GM23338 (cell line): ENCODE data around the gene CADPS. TPM values are rescaled to one million over a fixed set of nuclear protein-coding genes. Genes with fewer than 3 reads are reported as not detected.

Experiments used
- ATAC-seq: fragments of 200-7000 bp; cut with Tn5 transposase; 3 replicates; pipeline ENCODE4 v1.9.1; 2020
- DNase-seq: peaks from one replicate; pipeline ENCODE4 v3.0.0-alpha.2; 2015; ENCODE audit warnings: low spot score
- H2AFZ ChIP-seq: fragments of 200-600 bp; sonication (generic); 2 replicates; pipeline ENCODE4 v1.8.0; 2016; ENCODE audit warnings: antibody characterized with exemption, mild to moderate bottlenecking, moderate library complexity
- H3F3A ChIP-seq: fragments of 200-600 bp; sonication (generic); replicated peaks from 2 replicates; pipeline ENCODE4 v1.8.0; 2017; ENCODE audit warnings: antibody characterized with exemption, mixed run types, low read depth
- H3K27ac ChIP-seq: fragments of 200-600 bp; sonication (generic); 2 replicates; pipeline ENCODE4 v1.6.1; 2016; ENCODE audit warnings: low read depth
- H3K27me3 ChIP-seq: fragments of 200-600 bp; sonication (generic); 2 replicates; pipeline ENCODE4 v1.8.0; 2016; ENCODE audit warnings: mild to moderate bottlenecking, mixed run types, moderate library complexity; ENCODE audit not compliant: insufficient read depth
- H3K36me3 ChIP-seq: fragments of 200-600 bp; sonication (generic); 2 replicates; pipeline ENCODE4 v1.8.0; 2016; ENCODE audit warnings: mild to moderate bottlenecking; ENCODE audit not compliant: insufficient read depth
- H3K4me1 ChIP-seq: fragments of 200-600 bp; sonication (generic); 2 replicates; pipeline ENCODE4 v1.8.0; 2016; ENCODE audit warnings: mild to moderate bottlenecking, moderate library complexity; ENCODE audit not compliant: insufficient read depth
- H3K4me2 ChIP-seq: fragments of 200-600 bp; sonication (generic); 2 replicates; pipeline ENCODE4 v1.7.1; 2017; ENCODE audit warnings: mixed run types
- H3K4me3 ChIP-seq: fragments of 200-600 bp; sonication (generic); 2 replicates; pipeline ENCODE4 v1.6.1; 2016; ENCODE audit warnings: mixed run types
- H3K79me2 ChIP-seq: fragments of 200-600 bp; sonication (generic); replicated peaks from 2 replicates; pipeline ENCODE4 v1.8.0; 2017; ENCODE audit warnings: mild to moderate bottlenecking; ENCODE audit not compliant: insufficient read depth
- H3K9me2 ChIP-seq: fragments of 200-600 bp; sonication (generic); 2 replicates; pipeline ENCODE4 v1.8.0; 2017; ENCODE audit not compliant: insufficient read depth
- H4K20me1 ChIP-seq: fragments of 200-600 bp; sonication (generic); replicated peaks from 2 replicates; pipeline ENCODE4 v1.8.0; 2017; ENCODE audit warnings: mild to moderate bottlenecking; ENCODE audit not compliant: insufficient read depth
- H3K27ac Mint-ChIP-seq: 2 replicates; pipeline ENCODE4 v1.8.0; 2020; ENCODE audit warnings: inconsistent platforms, mild to moderate bottlenecking, moderate library complexity, mixed read lengths
- H3K27me3 Mint-ChIP-seq: 3 replicates; pipeline ENCODE4 v1.8.0; 2022; ENCODE audit warnings: low read depth, mild to moderate bottlenecking, moderate library complexity, mixed read lengths, inconsistent platforms; ENCODE audit not compliant: insufficient read depth, poor library complexity
- H3K36me3 Mint-ChIP-seq: 3 replicates; pipeline ENCODE4 v1.8.0; 2021; ENCODE audit warnings: low read depth, mild to moderate bottlenecking, inconsistent platforms, moderate library complexity, mixed read lengths
- H3K4me1 Mint-ChIP-seq: 3 replicates; pipeline ENCODE4 v1.8.0; 2020; ENCODE audit warnings: mild to moderate bottlenecking, inconsistent platforms, mixed read lengths
- H3K4me3 Mint-ChIP-seq: 3 replicates; pipeline ENCODE4 v1.8.0; 2021; ENCODE audit warnings: moderate library complexity, mild to moderate bottlenecking, inconsistent platforms, mixed read lengths
- H3K9me3 Mint-ChIP-seq: 3 replicates; pipeline ENCODE4 v1.8.0; 2020; ENCODE audit warnings: moderate library complexity, mild to moderate bottlenecking, inconsistent platforms, mixed read lengths
- EZH2 ChIP-seq: fragments of 200-600 bp; sonication (generic); IDR thresholded peaks from one replicate; pipeline ENCODE4 v1.8.0; 2017; ENCODE audit warnings: antibody characterized with exemption, mild to moderate bottlenecking, low read depth; ENCODE audit not compliant: unreplicated experiment
- EZH2phosphoT487 ChIP-seq: fragments of 200-600 bp; sonication (generic); IDR thresholded peaks from one replicate; pipeline ENCODE4 v1.8.1; 2018; ENCODE audit warnings: antibody characterized with exemption; ENCODE audit not compliant: unreplicated experiment
- JUNB ChIP-seq: IDR thresholded peaks from one replicate; pipeline ENCODE4 v1.6.1; 2016; ENCODE audit warnings: antibody characterized with exemption; ENCODE audit not compliant: unreplicated experiment
- ZNF331 ChIP-seq: fragments of 250-450 bp; sonication (Bioruptor Pico); IDR thresholded peaks from 2 replicates; pipeline ENCODE4 v1.5.0; 2020; ENCODE audit warnings: low read depth, mild to moderate bottlenecking, moderate library complexity
- ZNF462 ChIP-seq: fragments of 250-450 bp; sonication (Bioruptor Pico); IDR thresholded peaks from 2 replicates; pipeline ENCODE4 v1.5.0; 2020; ENCODE audit warnings: mild to moderate bottlenecking, moderate library complexity
- polyA plus RNA-seq: library from polyadenylated mRNA; unstranded; fragments of >200 nt; fragmentation: Nextera tagmentation; extraction: Ambion mirVana; gene quantifications from 2 replicates; pipeline ENCODE4 v1.2.1, GENCODE V29; 2016
- total RNA-seq: library from RNA; depleted of rRNA; stranded (reverse); fragments of >200 nt; shearing (Covaris generic); gene quantifications from 2 replicates; pipeline ENCODE4 v1.2.3, GENCODE V29; 2014

The CADPS gene
- total and polyA plus RNA-seq, 2 experiments from 2014 or later, result 14.7 to 22.0 TPM

- H3K79me2 ChIP-seq, result no peaks in the 10 kb centered on the region
- Mint-ChIP-seq H3K4me1 (peaks cover 57% of the 10 kb centered on the region), H3K9me3 (no peaks in the 10 kb centered on the region), H3K27me3 (peaks cover 100% of the 10 kb centered on the region), H3K27ac (no peak overlapping the region), H3K36me3 (no peaks in the 10 kb centered on the region), H3K4me3 (peak overlapping the region; percentile 43; the same call in 2 of the 3 replicates)
- peaks cover 14% of the 10 kb centered on the region; the same call in 1 of the 2 replicates for H4K20me1 ChIP-seq
- H3K27me3 ChIP-seq, result peaks cover 100% of the 10 kb centered on the region
- H3K4me1 ChIP-seq, result peaks cover 71% of the 10 kb centered on the region
- no peak overlapping the region for H3K27ac ChIP-seq
- no peaks in the 10 kb centered on the region for H3K36me3 ChIP-seq
- H3K4me3 ChIP-seq, result peak overlapping the region; percentile 59
- DNase-seq (peak; percentile 61), ATAC-seq (peak; percentile 16)
- peak; percentile 100 for TF ChIP-seq EZH2
- no peak for TF ChIP-seq JUNB
- peak; percentile 85 for TF ChIP-seq EZH2phosphoT487
- TF ChIP-seq ZNF331 (CRISPR knock-in tag), result no peak
- H3F3A ChIP-seq, result peaks cover 56% of the 10 kb centered on the region
- H3K9me2 ChIP-seq, result no peaks in the 10 kb centered on the region
- 0 out of 2 replicates have a peak overlapping the region, but pooled peaks have one; percentile 32 for H2AFZ ChIP-seq
- H3K4me2 ChIP-seq, result peak overlapping the region; percentile 80
Measured at GRCh38 chr3:62376906-62377877, 498.0 kb downstream of the CADPS start.

GRCh38 chr3:62376454-62376720 lies 498.8 kb downstream of the CADPS start:
- peaks cover 63% of the 10 kb centered on the region for H3K4me1 Mint-ChIP-seq
- H3K36me3 ChIP-seq, result no peaks in the 10 kb centered on the region
- peaks cover 14% of the 10 kb centered on the region; the same call in 1 of the 2 replicates for H4K20me1 ChIP-seq
- no peak for TF ChIP-seq ZNF462
- TF ChIP-seq EZH2, result peak; percentile 81
- H3K36me3 Mint-ChIP-seq, result no peaks in the 10 kb centered on the region
- peaks cover 76% of the 10 kb centered on the region for H3K4me1 ChIP-seq
- peak overlapping the region; percentile 59; the same call in 1 of the 2 replicates for H3K4me3 ChIP-seq
- H3K79me2 ChIP-seq, result no peaks in the 10 kb centered on the region
- no peaks in the 10 kb centered on the region for H3K9me2 ChIP-seq
- no peak overlapping the region for H3K27ac ChIP-seq
- peak overlapping the region; percentile 43; the same call in 1 of the 3 replicates for H3K4me3 Mint-ChIP-seq
- peaks cover 56% of the 10 kb centered on the region for H3F3A ChIP-seq
- H3K9me3 Mint-ChIP-seq, result no peaks in the 10 kb centered on the region
- no peak overlapping the region for H2AFZ ChIP-seq
- ATAC-seq, result no peak
- no peak overlapping the region for H3K27ac Mint-ChIP-seq
- peaks cover 100% of the 10 kb centered on the region for H3K27me3 Mint-ChIP-seq
- no peak for DNase-seq
- peak overlapping the region; percentile 80 for H3K4me2 ChIP-seq
- H3K27me3 ChIP-seq, result peaks cover 100% of the 10 kb centered on the region
